K562 (cell line): Measurements from ENCODE around the gene TRDMT1. TPM values are rescaled to one million over a fixed set of nuclear protein-coding genes. Genes with fewer than 3 reads are reported as not detected.

Source experiments
- ARID3B ChIP-seq: fragments of 250-450 bp; sonication (Bioruptor Pico); IDR thresholded peaks from 2 replicates; pipeline ENCODE4 v1.4.0; 2020; ENCODE audit warnings: borderline replicate concordance
- CHCHD3 ChIP-seq: fragments of 250-450 bp; sonication (Bioruptor Pico); IDR thresholded peaks from 2 replicates; pipeline ENCODE4 v2.1.2; 2022; ENCODE audit warnings: mild to moderate bottlenecking
- COPS2 ChIP-seq: fragments of 450-650 bp; conservative IDR thresholded peaks from 2 replicates; pipeline ENCODE4 v1.6.1; 2016; ENCODE audit warnings: mild to moderate bottlenecking, moderate library complexity
- CTCF ChIP-seq, 3 experiments: IDR thresholded peaks in 2 of 3; conservative IDR thresholded peaks in 1 of 3; 2 replicates each; pipeline ENCODE4 v1.5.1; 2011 to 2012; ENCODE audit warnings: low read length in 3 of 3, mild to moderate bottlenecking in 3 of 3, control low read depth in 2 of 3, improper control_type of control experiment in 1 of 3, inconsistent platforms in 1 of 3, low read depth in 1 of 3, mixed read lengths in 1 of 3, moderate library complexity in 1 of 3; ENCODE audit not compliant: insufficient read depth in 2 of 3
- ELK3 ChIP-seq: fragments of 450-650 bp; formaldehyde crosslinking; IDR thresholded peaks from 2 replicates; pipeline ENCODE4 v1.4.0; 2020; ENCODE audit warnings: mild to moderate bottlenecking
- ESRRB ChIP-seq: fragments of 250-450 bp; sonication (Bioruptor Pico); IDR thresholded peaks from 2 replicates; pipeline ENCODE4 v1.5.0; 2020; ENCODE audit warnings: mild to moderate bottlenecking, moderate library complexity, borderline replicate concordance
- HNRNPLL ChIP-seq: fragments of 200-400 bp; formaldehyde crosslinking; IDR thresholded peaks from 2 replicates; pipeline ENCODE4 v1.6.1; 2017; ENCODE audit warnings: low read length, low read depth, mild to moderate bottlenecking; ENCODE audit not compliant: poor library complexity, severe bottlenecking
- NFYB ChIP-seq: IDR thresholded peaks from 2 replicates; pipeline ENCODE4 v1.6.1; 2011; ENCODE audit warnings: mild to moderate bottlenecking, moderate library complexity; ENCODE audit not compliant: insufficient read length; ENCODE audit errors: extremely low read depth
- NKRF ChIP-seq: fragments of 450-650 bp; IDR thresholded peaks from 2 replicates; pipeline ENCODE4 v1.6.1; 2016; ENCODE audit warnings: borderline replicate concordance
- TOE1 ChIP-seq, 2 experiments: fragments of 450-650 bp in 1 of 2; sonication (generic) in 1 of 2; formaldehyde crosslinking in 1 of 2; IDR thresholded peaks; 2 replicates each; pipeline versions ENCODE4 v1.7.1 to v1.8.0; 2016 to 2022; ENCODE audit warnings: borderline replicate concordance in 2 of 2, mild to moderate bottlenecking in 2 of 2, antibody characterized with exemption in 1 of 2, inconsistent platforms in 1 of 2, low read depth in 1 of 2, missing genetic modification reagents in 1 of 2, moderate library complexity in 1 of 2
- ZBED1 ChIP-seq: IDR thresholded peaks from 2 replicates; pipeline ENCODE4 v1.6.1; 2014
- ZNF224 ChIP-seq: sonication (generic); formaldehyde crosslinking; IDR thresholded peaks from 2 replicates; pipeline ENCODE4 v1.8.0; 2022; ENCODE audit warnings: mild to moderate bottlenecking, missing genetic modification reagents
- ZNF589 ChIP-seq: fragments of 200-800 bp; sonication (Bioruptor generic); IDR thresholded peaks from 2 replicates; pipeline ENCODE4 v1.6.1; 2016; ENCODE audit warnings: low read depth, missing genetic modification characterization, missing compliant biosample characterization
- ZNF717 ChIP-seq: fragments of 250-450 bp; sonication (Bioruptor Pico); IDR thresholded peaks from 2 replicates; pipeline ENCODE4 v1.5.0; 2021
- polyA plus RNA-seq, 8 experiments: library from polyadenylated mRNA; depleted of rRNA in 4 of 8; stranded (reverse) in 5 of 8; unstranded in 3 of 8; fragments of >200 nt; fragmentation: Nextera tagmentation in 2 of 8; fragmentation: Illumina TruSeq in 1 of 8; extraction: Ambion mirVana in 2 of 8; extraction: Trizol in 1 of 8; gene quantifications; 2 replicates each; pipeline versions ENCODE4 v1.2.1 to v1.2.3, GENCODE V29; 2011 to 2014; ENCODE audit warnings: inconsistent platforms in 1 of 8, missing spikeins in 1 of 8
- total RNA-seq, 7 experiments: library from RNA; depleted of rRNA in 6 of 7; stranded (reverse); fragments of >200 nt in 6 of 7; fragmentation: Illumina TruSeq in 2 of 7; extraction: Trizol in 2 of 7; gene quantifications; 2 replicates each; pipeline versions ENCODE4 v1.2.1 to v1.2.3, GENCODE V29; 2011 to 2021; ENCODE audit warnings: low replicate concordance in 1 of 7
- TF ChIP-seq, protein P1 (sequence below): sonication (generic); formaldehyde crosslinking; IDR thresholded peaks from 2 replicates; pipeline ENCODE4 v1.8.1; 2023; ENCODE audit warnings: mild to moderate bottlenecking, missing genetic modification reagents
- TF ChIP-seq, protein P2 (sequence below): sonication (generic); formaldehyde crosslinking; IDR thresholded peaks from 2 replicates; pipeline ENCODE4 v1.4.0; 2020; ENCODE audit warnings: mild to moderate bottlenecking, missing genetic modification reagents

The TRDMT1 gene
- total and polyA plus RNA-seq, 9 of the 15 experiments (the other 6 are each of a cell fraction or from before 2014, with no cell fraction given): 5.4 to 12.6 (median 9.3) TPM

GRCh38 chr10:17229967-17230682, 28.7 kb upstream of the TRDMT1 start (continued):
- TF ChIP-seq, protein P1, sequence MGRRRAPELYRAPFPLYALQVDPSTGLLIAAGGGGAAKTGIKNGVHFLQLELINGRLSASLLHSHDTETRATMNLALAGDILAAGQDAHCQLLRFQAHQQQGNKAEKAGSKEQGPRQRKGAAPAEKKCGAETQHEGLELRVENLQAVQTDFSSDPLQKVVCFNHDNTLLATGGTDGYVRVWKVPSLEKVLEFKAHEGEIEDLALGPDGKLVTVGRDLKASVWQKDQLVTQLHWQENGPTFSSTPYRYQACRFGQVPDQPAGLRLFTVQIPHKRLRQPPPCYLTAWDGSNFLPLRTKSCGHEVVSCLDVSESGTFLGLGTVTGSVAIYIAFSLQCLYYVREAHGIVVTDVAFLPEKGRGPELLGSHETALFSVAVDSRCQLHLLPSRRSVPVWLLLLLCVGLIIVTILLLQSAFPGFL (CRISPR knock-in tag): no peak
- TF ChIP-seq ARID3B (CRISPR knock-in tag) (0 out of 2 replicates have a peak, but pooled peaks have one; percentile 12), TOE1 (IDR thresholded peaks at IDR 0.05; ENCODE audit: borderline replicate concordance) (no peak), TOE1 (CRISPR knock-in tag; IDR thresholded peaks at IDR 0.05; ENCODE audit: borderline replicate concordance, low read depth) (no peak), ZNF717 (no peak), COPS2 (no peak), CTCF (IDR thresholded peaks at IDR 0.05 in 2 of 3, conservative IDR thresholded peaks at IDR 0.05 in 1 of 3; ENCODE audit: insufficient read depth in 2 of 3, low read depth in 1 of 3, low read length in 3 of 3) (0 out of 6 replicates have a peak, but pooled peaks of 1 of the 3 experiments have one; percentile 1), ELK3 (CRISPR knock-in tag) (no peak), NKRF (peak; percentile 72; the same call in 1 of the 2 replicates), ZBED1 (no peak), ESRRB (CRISPR knock-in tag) (no peak), NFYB (no peak), HNRNPLL (peak; percentile 100), CHCHD3 (CRISPR knock-in tag) (no peak), ZNF589 (no peak), ZNF224 (CRISPR knock-in tag) (peak; percentile 54; the same call in 1 of the 2 replicates)
- TF ChIP-seq, protein P2, sequence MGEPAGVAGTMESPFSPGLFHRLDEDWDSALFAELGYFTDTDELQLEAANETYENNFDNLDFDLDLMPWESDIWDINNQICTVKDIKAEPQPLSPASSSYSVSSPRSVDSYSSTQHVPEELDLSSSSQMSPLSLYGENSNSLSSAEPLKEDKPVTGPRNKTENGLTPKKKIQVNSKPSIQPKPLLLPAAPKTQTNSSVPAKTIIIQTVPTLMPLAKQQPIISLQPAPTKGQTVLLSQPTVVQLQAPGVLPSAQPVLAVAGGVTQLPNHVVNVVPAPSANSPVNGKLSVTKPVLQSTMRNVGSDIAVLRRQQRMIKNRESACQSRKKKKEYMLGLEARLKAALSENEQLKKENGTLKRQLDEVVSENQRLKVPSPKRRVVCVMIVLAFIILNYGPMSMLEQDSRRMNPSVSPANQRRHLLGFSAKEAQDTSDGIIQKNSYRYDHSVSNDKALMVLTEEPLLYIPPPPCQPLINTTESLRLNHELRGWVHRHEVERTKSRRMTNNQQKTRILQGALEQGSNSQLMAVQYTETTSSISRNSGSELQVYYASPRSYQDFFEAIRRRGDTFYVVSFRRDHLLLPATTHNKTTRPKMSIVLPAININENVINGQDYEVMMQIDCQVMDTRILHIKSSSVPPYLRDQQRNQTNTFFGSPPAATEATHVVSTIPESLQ (CRISPR knock-in tag): 0 out of 2 replicates have a peak, but pooled peaks have one; percentile 57
